ENCODE data around the gene CDHR1.

The CDHR1 gene

GRCh38 chr10:84256510-84257342, 62.4 kb downstream of the CDHR1 start:
- Histone ChIP-seq H3K4me3 (peak overlapping the region; percentile 15), H3K27ac (no peak overlapping the region)
- no peak for DNase-seq (ENCODE audit: low spot score)
- no peak for TF ChIP-seq CTCF (IDR thresholded peaks at IDR 0.05)

DNA sequence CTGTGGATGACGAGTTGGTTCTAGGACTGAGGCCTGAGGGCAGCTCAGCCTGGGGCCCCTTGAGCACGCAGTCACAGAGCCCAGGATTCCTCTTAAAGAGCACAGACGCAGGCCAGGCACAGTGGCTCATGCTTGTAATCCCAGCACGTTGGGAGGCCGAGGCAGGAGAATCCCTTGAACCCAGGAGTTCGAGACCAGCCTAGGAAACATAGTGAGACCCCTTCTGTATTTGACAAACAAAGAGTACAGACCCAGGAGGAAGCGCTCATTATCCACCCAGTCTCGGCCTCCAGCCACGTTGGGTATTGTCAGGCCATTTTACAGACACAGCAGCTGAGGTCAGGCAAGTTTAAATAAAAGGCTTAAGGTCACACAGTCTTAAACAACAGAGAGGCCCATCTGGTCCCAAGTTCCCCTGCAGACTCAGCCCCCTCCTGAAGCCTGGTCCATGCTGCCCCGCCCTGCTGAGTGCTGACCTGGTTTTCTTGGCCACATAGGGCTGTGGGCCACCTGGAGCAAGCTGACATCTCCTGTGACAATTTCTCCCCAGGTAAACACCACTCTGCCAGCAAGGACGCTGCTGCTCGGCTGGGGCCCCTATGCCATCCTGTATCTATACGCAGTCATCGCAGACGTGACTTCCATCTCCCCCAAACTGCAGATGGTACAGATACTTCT, 63.1 kb downstream of the CDHR1 start:
- no peak overlapping the region for H3K27ac ChIP-seq
- H3K4me3 ChIP-seq: peak overlapping the region; percentile 15
- DNase-seq (ENCODE audit: low spot score): no peak
- no peak for TF ChIP-seq CTCF (IDR thresholded peaks at IDR 0.05)

- H3K4me3 ChIP-seq: no peak overlapping the region
- DNase-seq (ENCODE audit: low spot score): no peak
- H3K27ac ChIP-seq: no peak overlapping the region
- no peak for TF ChIP-seq CTCF (IDR thresholded peaks at IDR 0.05)
These were observed 63.8 kb downstream of the CDHR1 start for GRCh38 chr10:84258034-84258695.

GRCh38 chr10:84261236-84261915, 67.0 kb downstream of the CDHR1 start:
- H3K4me3 ChIP-seq: no peak overlapping the region
- H3K27ac ChIP-seq: no peak overlapping the region
- DNase-seq (ENCODE audit: low spot score): no peak
- no peak for TF ChIP-seq CTCF (IDR thresholded peaks at IDR 0.05)

- Histone ChIP-seq H3K4me3 (no peak overlapping the region), H3K27ac (no peak overlapping the region)
- TF ChIP-seq CTCF (IDR thresholded peaks at IDR 0.05): no peak
- no peak for DNase-seq (ENCODE audit: low spot score)
These were observed 68.0 kb downstream of the CDHR1 start for GRCh38 chr10:84262190-84262956.

- no peak for DNase-seq (ENCODE audit: low spot score)
- TF ChIP-seq CTCF (IDR thresholded peaks at IDR 0.05): no peak
These were observed 69.4 kb downstream of the CDHR1 start for GRCh38 chr10:84263716-84264115.

More at GRCh38 chr10:84263716-84264115, 69.4 kb downstream of the CDHR1 start:
- no peak overlapping the region for H3K4me3 ChIP-seq
- H3K27ac ChIP-seq: no peak overlapping the region
